Stimulated activated CD4-positive, alpha-beta T cell treated with anti-CD3 and anti-CD28 coated beads, Interleukin-15, amount 100 ng/mL, for 48 hours (primary cell): ENCODE data around the gene INTS6L.

Experiments used
- DNase-seq, 2 donors: peaks; one replicate each; pipeline ENCODE4 v3.0.0-alpha.2; 2020; ENCODE audit warnings: low read depth in 2 of 2

The INTS6L gene, protein sequence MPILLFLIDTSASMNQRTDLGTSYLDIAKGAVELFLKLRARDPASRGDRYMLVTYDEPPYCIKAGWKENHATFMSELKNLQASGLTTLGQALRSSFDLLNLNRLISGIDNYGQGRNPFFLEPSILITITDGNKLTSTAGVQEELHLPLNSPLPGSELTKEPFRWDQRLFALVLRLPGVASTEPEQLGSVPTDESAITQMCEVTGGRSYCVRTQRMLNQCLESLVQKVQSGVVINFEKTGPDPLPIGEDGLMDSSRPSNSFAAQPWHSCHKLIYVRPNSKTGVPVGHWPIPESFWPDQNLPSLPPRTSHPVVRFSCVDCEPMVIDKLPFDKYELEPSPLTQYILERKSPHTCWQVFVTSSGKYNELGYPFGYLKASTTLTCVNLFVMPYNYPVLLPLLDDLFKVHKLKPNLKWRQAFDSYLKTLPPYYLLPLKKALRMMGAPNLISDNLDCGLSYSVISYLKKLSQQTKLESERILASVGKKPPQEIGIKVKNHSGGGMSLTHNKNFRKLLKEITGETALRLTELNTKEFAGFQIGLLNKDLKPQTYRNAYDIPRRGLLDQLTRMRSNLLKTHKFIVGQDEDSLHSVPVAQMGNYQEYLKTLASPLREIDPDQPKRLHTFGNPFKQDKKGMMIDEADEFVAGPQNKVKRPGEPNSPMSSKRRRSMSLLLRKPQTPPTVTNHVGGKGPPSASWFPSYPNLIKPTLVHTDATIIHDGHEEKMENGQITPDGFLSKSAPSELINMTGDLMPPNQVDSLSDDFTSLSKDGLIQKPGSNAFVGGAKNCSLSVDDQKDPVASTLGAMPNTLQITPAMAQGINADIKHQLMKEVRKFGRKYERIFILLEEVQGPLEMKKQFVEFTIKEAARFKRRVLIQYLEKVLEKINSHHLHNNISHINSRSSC

DNA sequence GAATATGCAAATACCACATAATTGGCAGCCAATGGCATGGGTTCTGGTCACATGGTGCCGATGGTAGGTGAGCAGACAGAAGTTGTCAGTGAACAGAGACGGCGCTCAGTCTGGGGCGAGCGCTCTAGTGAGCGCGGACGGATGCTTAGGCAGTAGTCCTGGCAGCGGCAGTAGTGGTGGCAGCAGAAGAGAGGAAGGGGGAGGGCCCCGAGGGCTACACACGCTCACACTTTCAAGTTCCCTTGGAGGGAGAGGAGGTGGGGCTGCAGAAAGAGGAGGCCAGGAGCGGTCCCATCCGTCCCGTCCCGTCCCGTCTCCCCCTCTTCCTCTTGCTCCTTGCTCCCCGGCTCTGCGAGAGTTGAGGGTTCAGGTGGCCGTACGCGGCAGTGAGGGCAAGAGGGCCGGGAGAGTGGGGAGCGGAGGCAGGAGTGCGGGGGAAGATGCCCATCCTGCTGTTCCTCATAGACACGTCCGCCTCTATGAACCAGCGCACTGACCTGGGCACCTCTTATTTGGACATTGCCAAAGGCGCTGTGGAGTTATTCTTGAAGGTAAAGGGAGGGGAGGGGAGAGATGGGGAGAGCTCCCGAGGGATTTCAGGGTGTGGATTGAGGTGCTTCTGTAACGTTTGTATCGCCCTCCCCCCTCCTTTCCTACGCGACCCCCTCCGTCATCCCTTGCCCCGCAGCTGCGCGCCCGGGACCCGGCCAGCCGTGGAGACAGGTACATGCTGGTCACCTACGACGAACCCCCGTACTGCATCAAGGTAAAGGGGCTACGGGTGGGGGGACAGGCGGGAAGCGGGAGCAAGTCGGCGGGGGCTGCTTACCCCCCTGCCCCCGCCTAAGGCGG lies at the start of gene INTS6L:
Gene INTS6L, plus strand, starts transcription at position 108 of the 852 bp plus-strand sequence. Its CDS starts 333 bp downstream, at position 441.
- peak; percentile 72 to 76 for DNase-seq

DNA sequence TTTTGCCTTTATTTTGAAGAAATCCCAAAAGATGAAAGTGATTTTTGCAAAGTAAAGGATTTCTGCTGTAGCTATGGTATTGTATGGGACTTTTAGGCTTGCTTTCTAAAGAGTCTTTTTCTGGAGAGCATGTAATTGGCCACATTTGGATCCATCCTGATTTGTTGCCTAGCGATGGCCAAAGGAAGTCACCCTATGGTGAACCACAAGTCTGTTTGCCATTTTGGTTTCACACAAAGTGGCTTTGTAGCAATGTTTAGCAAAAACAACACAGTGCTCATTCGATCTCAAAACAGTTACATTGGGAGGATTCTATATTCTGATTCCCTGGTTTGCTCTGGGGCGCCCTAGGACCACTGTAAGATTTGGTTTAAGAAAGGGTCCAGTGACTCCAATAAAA lies 44.1 kb upstream of the INTS6L start:
- DNase-seq: no peak

DNA sequence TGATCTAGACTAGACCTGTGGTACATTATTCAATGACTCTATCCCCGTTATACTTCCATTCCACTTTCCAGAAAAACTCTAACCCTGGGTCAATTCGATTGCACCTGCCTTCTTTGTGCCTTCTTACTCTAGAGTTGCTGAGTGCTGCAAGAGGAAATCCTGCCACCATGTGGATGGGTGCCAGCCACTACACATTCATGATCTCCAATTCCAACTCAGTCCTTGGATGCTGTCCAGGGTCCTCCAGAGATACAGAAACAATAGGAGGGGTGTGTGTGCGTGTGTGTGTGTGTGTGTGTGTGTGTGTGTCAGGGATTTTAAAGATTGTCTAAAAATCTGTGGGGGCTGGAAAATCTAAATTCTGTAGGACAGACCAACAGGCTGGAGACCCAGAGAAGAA lies 42.9 kb upstream of the INTS6L start:
- peak in 1 of 2 donors; percentile 13 for DNase-seq

DNA sequence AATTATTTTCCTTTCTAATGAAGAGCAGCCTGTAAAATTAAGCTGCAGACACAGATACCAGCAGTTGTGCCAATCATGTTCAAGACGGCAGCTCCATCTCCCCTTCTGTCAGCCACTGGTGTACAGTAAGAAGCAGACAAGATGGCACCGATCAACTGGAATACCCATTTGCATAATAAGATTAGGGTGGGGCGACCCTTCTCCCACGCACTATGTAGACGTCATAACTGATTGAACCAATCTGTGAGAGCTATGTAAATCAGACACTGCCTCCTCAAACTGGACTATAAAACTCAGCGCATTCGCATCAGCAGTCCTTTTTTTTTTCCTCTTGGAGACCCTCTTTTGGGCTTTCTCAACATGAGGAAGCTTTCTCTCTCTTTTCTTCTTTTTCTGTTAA lies 40.4 kb upstream of the INTS6L start:
- DNase-seq: no peak

DNA sequence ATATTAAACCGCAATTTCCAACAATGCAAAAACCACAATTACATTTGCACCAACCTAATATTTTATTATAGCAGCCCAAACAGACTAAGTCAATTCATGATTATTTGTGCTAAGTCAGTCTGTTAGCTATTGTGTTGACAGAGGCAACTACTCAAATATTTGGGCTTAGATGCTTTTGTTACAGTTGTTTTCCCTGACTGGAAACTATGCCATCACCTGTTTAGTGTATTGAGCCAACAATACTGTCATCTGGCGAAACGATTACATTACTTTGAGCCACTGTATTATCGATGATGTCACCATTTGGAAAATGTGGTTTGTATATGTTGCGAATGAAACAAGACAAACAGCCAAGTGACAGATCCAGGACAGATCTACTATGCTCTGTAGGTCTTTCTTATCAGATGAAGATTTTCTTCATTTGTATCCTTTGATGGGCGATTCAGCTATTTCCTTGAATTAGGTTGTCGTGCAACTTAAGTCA lies 38.7 kb upstream of the INTS6L start:
- no peak for DNase-seq

DNA sequence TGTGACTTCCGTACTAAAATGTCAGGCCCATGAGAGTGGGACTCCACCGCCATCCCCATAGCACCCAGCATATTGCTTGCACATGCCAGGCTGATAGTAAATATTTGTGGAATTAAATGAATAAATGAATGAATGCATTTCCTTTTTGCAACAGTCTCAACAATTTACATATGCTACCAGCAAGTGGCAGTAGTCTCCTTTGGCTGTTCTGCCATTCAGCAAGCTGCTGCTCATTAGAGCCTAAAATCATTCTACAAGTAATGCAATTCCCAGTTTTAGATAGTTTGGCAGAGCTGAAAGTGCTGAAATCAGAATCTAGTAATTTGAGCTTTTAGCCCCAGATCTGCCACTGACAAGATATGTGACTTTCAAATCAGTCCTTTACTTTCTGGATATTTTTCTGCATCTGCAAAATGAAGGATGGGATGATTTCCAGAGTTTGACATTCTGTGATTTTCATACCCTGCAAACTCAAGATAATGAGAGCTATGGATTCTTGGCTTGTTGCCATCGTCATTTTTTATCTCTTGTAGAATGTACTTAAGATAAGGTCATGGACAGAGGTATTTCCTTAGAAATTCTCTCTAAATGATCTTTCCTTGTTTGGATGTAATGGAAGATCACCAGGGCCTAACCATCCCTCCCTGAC lies 35.7 kb upstream of the INTS6L start:
- no peak for DNase-seq

DNA sequence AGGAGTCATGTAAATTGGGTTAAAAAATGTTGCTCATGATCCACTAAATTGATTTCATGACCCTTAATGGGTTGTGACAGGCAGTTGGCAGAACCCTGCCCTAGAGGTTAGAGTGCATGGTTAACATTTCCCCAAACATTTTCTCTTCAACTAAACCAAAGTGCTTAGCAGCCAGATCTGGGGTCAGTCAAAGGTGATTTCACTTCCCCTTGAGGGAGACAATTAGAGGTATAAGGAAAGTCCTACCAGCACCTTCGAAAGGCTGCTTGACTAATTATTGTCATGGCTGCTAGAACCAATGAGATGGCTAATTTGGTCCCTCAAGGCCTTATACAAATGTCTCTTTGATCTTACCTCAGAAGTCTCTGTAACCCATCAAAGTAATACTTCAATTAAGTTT lies 30.9 kb upstream of the INTS6L start:
- DNase-seq: no peak

DNA sequence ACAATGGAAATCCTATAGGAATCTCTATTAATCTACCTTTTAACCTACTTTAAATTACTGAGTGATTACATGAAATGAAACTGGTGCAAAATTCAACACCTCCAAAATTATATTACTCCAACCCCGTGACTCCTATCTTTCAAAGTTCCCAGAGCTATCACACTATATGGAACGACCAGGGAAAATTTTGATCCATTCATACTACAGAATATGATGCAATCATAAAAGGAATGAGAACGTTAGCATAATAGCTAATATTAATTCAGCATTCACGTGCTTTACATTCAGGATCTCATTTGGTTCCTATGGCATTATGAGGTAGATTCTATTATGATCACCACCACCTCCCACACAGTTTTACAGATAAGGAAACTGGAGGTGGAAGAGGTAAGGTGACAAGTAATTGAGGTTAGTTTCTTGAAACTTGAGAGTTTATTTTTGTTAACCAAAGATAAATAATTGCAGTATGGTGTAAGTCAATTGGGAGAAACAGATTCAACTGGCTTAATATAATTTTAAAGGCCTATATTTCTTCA lies 29.4 kb upstream of the INTS6L start:
- no peak for DNase-seq

DNA sequence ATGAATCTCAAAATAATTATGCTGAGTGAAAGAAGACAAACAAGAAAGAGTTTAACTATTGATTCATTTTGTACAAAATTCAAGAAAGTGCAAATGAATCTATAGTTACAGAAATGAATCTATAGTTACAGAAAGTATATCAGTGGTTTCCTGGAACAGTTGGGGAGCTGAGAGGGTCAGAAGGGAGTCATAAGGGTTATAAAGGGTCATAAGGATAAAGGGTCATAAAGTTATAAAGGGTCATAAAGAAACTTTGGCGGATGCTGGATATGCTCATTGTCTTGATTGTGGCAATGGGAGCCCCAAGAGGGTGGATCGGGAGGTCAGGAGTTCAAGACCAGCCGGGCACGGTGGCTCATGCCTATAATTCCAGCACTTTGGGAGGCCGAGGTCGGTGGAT lies 26.0 kb upstream of the INTS6L start:
- DNase-seq: no peak

DNA sequence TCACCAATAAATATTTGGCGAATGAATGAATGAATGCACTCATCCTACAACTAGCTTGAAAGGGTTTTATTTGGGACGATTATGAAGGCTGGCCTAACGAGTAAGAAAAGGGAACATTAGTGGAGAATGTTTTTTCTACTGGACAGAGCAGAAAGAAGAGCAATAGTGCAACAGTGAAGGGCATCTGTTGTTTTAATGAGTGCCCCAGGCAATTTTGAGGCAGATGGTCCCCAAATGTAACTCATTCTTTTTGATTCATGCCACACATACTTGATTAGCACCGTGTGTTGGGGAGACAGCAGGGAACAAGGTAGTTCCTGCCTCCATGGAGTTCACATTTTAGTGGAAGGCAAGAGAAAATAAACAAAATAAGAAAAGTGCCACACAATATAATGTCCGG lies 22.7 kb upstream of the INTS6L start:
- no peak for DNase-seq

DNA sequence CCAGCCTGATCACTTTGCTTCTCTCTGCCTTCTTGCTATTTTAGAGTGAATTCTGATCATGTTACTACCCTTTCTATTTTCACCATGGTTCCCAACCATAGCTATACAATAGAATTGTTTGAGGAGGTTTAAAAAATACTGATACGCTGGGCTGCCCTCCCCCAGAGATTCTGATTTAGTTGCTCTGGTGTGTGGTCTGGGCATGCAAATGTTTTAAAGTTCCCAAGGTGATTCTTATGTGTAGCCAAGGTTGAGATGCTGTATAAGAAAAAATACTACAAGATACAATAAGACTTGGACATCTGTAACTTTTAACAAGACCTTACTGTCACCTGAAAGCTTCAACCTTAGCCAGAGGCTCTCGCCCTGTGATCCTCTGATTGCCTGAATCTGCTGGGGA lies 22.2 kb upstream of the INTS6L start:
- DNase-seq: no peak

DNA sequence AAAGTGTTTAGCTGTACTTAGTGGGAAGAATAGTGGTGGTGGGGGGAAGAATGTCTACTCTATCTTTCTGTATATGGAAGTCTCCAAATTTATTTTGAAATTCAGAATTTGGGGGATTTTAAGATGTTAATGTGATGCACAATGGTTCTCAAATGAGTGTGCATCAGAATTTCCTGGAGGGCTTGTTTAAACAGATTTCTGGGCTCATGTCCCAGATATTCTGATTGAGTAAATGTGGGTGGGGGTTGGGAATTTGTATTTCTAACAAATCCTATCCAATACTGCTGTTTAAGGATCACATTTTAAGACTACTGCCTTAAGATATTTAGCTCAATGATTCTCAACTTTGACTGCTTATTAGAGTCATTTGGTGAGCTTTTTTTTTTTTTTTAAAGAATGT lies 15.1 kb upstream of the INTS6L start:
- DNase-seq: no peak

DNA sequence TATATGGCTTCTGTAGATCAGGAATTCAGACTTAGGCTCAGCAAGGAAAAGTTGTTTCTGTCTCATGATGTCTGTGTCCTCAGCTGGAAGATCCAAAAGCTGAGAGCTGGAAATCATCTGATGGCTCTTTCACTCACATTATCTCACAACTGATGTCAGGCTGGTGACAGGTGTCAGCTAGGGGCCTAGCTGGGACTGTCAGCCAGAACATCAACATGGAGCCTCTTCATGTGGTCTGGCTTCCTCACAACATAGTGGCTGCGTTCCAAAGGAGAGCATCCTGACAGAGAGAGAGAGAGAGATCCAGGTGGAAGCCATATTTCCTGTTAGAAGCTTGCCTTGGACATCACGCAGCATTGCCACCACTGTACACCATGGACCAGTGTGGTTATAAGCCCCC lies 10.6 kb upstream of the INTS6L start:
- DNase-seq: no peak

DNA sequence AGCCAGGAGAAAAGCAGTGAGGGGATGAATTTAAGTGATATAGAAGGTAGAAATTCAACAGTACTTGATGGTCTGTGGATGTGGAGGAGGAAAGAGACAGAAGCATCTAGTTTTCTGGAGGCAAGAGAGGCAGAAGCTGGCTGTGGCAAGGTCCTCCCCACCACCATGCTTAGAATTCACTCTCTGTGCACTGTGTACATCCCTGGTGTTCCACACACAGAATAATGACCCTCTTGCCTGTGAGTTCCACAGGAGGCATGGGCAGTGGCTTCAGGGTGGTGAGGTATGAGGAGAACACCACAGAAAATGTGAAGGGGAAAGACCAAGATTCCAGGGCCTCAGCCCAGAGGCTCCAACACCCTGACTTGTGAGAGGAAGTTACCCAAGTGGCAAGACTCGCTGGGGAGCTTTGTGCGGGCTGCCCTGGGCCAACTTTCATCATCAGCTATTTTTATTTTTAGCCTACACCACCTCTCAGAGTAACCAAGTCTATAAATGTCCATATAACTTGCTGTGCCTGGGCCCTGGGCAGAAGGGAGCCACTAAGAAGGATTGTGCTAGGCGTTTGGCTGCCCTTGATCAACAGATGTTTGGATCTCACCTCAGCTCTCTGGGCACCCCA lies 7.8 kb upstream of the INTS6L start:
- no peak for DNase-seq

DNA sequence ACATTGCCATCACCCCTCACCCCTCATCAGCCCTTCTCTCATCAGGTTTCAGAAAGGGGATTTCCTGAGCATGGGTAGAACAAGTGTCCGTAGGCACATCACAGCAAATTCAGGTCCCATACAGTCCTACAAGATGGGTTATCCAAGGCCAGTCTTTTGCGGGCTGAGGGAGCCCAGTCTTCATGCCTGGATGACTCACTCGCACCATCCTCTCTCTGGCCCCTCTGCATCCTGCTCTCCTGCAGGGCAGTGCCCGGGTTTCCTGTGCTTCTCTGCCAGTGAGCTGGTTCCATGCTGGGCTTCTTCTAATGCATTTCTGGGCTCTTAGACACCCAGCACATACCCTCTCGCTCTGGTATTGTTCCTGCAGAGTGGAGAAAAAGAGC lies 7.3 kb upstream of the INTS6L start:
- no peak for DNase-seq

DNA sequence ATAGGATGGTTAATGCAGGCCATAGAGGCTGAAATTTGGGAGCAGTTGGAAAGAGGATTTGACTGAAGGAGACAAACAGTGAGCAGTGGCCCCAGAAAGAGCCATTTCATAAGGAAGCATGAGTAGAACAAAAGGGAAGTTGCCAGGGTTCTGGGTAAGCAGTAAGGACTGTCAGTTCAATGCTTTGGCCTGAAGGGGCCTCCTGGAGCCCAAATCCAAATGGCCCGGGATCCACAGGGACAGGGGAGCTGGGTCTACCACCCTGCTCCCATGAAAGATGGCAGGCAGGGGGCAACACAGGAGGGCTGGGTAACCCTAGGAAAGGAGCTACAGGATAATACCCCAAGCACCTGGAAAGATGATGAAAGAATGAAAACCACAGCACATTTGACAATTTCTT lies 4.1 kb upstream of the INTS6L start:
- DNase-seq: no peak

DNA sequence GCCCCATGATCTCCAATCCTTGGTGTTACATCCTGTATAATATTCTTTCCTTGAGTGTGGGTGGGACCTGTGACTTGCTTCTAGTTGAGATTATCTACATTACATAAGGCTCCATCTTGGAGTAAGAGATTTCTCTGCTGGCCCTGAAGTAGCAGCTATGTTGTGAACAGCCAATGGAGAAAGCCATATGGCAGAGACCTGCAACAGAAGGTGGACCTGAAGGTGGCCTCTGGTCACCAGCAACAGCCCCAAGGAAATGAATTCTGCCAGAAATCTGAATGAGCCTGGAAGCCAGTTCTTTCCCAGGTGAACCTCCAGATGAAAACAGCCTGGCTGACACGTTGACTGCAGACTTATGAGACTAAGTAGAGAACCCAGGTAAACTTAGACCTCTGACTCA lies 2.3 kb upstream of the INTS6L start:
- DNase-seq: no peak

DNA sequence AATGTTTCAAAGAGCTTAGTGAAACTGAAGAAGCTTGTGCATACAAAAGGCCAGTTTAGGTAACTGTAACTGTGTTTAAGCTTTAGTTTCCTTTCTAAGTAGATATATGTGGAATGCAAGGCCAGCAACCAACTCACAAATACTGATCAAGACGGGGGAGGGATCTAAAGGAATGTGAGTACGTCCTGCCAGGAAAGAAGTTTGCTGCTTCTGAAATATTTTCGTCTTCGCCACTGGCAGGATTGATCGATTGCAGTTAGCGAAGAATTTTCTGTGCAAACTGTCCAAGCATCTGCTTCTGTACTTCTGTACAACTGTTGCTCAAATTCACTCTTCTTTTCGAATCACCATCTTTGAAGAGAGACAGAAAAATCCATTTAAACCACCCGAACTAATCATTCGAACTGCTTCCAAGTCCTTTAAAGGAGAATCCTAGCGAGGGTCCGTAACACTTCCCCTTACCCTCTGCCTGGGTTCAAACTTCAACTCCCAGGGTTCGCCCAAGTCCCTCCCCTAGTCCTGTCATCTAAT lies 373 bp upstream of the INTS6L start:
- no peak for DNase-seq

DNA sequence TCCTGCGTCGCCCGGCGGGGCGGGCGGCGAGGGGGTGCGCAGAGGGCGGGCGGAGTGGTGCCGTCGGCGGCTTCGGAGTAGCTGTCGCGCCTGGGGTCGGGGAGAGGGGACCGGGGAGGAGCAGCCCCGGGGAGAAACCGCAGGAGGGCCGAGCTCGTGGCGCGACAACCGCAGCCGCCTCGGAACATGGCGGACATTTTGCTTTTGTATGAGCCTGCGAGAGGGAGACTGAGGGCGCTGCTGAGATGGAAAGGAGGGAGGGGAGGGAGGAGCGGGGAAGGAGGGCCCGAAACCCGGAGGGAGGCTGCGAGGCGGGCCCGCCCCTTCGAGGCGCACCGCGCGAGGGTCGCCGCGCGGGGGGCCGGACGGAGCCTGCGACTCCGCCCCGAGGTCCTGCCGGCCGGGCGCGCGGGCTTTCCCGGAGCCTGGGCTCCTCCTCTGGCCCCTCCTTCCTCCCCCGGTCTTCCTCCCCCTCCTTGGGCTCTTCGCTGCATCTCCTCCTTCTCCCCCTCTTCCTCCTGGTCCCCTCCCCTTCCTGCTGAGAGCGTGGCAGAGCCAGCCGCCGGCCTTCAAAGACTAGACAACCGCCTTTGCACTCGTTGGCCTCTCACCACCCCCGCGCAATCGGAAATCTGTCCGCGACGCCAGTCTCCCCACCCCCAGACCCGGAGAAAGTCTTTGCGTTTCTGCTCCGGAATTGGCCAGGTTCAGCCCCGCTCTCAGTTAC lies 1.1 kb downstream of the INTS6L start:
- peak; percentile 76 to 81 for DNase-seq

DNA sequence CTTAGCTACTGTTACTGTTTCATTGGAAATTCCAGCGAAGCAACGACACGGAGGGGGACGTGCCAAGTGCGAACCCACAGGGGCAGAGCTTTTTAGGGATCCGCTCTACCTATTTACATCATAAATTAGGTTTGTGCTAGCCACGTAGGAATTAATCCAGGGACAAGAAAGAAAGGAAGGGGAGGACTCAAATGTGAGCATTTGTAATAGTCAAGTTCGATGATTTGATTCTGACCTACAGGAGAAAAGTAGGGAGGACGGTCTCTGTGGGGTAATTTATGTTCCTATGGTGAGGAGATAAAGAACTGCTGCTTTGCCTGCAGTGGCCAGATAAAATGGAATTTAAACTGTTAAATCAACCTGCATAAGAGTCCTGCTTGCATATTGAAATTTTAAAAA lies 1.7 kb downstream of the INTS6L start:
- DNase-seq: no peak
